ENCODE data around the gene TP53TG3B.
"Not testable (repeated sequence)": the region's sequence is repeated elsewhere in the genome, so short reads cannot be mapped to it uniquely, and the experiment has no call there.

DNA sequence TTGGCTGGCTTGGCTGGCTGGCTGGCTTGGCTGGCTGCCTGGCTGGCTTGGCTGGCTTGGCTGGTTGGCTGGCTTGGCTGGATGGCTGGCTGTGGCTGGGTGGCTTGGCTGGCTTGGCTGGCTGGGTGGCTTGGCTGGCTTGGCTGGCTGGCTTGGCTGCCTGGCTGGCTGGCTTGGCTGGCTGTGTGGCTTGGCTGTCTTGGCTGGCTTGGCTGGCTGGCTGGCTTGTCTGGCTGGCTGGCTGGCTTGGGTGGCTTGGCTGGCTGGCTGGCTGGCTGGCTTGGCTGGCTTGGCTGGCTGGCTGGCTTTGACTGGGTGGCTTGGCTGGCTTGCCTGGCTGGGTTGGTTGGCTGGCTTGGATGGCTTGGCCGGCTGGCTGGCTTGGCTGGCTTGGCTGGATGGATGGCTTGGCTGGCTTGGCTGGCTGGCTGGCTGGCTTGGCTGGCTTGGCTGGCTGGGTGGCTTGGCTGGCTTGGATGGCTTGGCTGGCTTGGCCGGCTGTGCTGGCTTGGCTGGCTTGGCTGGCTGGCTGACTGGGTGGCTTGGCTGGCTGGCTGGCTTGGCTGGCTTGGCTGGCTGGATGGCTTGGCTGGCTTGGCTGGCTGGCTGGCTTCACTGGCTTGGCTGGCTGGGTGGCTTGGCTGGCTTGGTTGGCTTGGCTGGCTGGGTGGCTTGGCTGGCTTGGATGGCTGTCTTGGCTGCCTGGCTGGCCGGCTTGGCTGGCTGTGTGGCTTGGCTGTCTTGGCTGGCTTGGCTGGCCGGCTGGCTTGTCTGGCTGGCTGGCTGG is 24.2 kb upstream of the TP53TG3B start:
- not testable (repeated sequence) for TF ChIP-seq CREB1 (CRISPR knock-in tag; IDR thresholded peaks at IDR 0.05); NR1H2 (CRISPR knock-in tag; IDR thresholded peaks at IDR 0.05); NR2C2 (CRISPR knock-in tag; IDR thresholded peaks at IDR 0.05); GABPB1 (CRISPR knock-in tag; IDR thresholded peaks at IDR 0.05); MYBL2 (CRISPR knock-in tag; IDR thresholded peaks at IDR 0.05); IRF2 (CRISPR knock-in tag; IDR thresholded peaks at IDR 0.05; ENCODE audit: borderline replicate concordance, low read depth); ZNF423 (CRISPR knock-in tag; IDR thresholded peaks at IDR 0.05); MXD4 (CRISPR knock-in tag; IDR thresholded peaks at IDR 0.05; ENCODE audit: borderline replicate concordance)
- TF ChIP-seq, protein P1, sequence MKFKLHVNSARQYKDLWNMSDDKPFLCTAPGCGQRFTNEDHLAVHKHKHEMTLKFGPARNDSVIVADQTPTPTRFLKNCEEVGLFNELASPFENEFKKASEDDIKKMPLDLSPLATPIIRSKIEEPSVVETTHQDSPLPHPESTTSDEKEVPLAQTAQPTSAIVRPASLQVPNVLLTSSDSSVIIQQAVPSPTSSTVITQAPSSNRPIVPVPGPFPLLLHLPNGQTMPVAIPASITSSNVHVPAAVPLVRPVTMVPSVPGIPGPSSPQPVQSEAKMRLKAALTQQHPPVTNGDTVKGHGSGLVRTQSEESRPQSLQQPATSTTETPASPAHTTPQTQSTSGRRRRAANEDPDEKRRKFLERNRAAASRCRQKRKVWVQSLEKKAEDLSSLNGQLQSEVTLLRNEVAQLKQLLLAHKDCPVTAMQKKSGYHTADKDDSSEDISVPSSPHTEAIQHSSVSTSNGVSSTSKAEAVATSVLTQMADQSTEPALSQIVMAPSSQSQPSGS (CRISPR knock-in tag; IDR thresholded peaks at IDR 0.05; ENCODE audit: borderline replicate concordance, low read depth), result not testable (repeated sequence)
- TF ChIP-seq, protein P2, sequence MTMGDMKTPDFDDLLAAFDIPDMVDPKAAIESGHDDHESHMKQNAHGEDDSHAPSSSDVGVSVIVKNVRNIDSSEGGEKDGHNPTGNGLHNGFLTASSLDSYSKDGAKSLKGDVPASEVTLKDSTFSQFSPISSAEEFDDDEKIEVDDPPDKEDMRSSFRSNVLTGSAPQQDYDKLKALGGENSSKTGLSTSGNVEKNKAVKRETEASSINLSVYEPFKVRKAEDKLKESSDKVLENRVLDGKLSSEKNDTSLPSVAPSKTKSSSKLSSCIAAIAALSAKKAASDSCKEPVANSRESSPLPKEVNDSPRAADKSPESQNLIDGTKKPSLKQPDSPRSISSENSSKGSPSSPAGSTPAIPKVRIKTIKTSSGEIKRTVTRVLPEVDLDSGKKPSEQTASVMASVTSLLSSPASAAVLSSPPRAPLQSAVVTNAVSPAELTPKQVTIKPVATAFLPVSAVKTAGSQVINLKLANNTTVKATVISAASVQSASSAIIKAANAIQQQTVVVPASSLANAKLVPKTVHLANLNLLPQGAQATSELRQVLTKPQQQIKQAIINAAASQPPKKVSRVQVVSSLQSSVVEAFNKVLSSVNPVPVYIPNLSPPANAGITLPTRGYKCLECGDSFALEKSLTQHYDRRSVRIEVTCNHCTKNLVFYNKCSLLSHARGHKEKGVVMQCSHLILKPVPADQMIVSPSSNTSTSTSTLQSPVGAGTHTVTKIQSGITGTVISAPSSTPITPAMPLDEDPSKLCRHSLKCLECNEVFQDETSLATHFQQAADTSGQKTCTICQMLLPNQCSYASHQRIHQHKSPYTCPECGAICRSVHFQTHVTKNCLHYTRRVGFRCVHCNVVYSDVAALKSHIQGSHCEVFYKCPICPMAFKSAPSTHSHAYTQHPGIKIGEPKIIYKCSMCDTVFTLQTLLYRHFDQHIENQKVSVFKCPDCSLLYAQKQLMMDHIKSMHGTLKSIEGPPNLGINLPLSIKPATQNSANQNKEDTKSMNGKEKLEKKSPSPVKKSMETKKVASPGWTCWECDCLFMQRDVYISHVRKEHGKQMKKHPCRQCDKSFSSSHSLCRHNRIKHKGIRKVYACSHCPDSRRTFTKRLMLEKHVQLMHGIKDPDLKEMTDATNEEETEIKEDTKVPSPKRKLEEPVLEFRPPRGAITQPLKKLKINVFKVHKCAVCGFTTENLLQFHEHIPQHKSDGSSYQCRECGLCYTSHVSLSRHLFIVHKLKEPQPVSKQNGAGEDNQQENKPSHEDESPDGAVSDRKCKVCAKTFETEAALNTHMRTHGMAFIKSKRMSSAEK (CRISPR knock-in tag; IDR thresholded peaks at IDR 0.05; ENCODE audit: borderline replicate concordance), result not testable (repeated sequence)
- TF ChIP-seq, protein P3, sequence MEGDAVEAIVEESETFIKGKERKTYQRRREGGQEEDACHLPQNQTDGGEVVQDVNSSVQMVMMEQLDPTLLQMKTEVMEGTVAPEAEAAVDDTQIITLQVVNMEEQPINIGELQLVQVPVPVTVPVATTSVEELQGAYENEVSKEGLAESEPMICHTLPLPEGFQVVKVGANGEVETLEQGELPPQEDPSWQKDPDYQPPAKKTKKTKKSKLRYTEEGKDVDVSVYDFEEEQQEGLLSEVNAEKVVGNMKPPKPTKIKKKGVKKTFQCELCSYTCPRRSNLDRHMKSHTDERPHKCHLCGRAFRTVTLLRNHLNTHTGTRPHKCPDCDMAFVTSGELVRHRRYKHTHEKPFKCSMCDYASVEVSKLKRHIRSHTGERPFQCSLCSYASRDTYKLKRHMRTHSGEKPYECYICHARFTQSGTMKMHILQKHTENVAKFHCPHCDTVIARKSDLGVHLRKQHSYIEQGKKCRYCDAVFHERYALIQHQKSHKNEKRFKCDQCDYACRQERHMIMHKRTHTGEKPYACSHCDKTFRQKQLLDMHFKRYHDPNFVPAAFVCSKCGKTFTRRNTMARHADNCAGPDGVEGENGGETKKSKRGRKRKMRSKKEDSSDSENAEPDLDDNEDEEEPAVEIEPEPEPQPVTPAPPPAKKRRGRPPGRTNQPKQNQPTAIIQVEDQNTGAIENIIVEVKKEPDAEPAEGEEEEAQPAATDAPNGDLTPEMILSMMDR (IDR thresholded peaks at IDR 0.05), result not testable (repeated sequence)
- TF ChIP-seq, protein P4, sequence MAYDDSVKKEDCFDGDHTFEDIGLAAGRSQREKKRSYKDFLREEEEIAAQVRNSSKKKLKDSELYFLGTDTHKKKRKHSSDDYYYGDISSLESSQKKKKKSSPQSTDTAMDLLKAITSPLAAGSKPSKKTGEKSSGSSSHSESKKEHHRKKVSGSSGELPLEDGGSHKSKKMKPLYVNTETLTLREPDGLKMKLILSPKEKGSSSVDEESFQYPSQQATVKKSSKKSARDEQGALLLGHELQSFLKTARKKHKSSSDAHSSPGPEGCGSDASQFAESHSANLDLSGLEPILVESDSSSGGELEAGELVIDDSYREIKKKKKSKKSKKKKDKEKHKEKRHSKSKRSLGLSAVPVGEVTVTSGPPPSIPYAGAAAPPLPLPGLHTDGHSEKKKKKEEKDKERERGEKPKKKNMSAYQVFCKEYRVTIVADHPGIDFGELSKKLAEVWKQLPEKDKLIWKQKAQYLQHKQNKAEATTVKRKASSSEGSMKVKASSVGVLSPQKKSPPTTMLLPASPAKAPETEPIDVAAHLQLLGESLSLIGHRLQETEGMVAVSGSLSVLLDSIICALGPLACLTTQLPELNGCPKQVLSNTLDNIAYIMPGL (CRISPR knock-in tag; IDR thresholded peaks at IDR 0.05), result not testable (repeated sequence)
- TF ChIP-seq, protein P5, sequence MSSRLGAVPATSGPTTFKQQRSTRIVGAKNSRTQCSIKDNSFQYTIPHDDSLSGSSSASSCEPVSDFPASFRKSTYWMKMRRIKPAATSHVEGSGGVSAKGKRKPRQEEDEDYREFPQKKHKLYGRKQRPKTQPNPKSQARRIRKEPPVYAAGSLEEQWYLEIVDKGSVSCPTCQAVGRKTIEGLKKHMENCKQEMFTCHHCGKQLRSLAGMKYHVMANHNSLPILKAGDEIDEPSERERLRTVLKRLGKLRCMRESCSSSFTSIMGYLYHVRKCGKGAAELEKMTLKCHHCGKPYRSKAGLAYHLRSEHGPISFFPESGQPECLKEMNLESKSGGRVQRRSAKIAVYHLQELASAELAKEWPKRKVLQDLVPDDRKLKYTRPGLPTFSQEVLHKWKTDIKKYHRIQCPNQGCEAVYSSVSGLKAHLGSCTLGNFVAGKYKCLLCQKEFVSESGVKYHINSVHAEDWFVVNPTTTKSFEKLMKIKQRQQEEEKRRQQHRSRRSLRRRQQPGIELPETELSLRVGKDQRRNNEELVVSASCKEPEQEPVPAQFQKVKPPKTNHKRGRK (CRISPR knock-in tag; IDR thresholded peaks at IDR 0.05; ENCODE audit: borderline replicate concordance), result not testable (repeated sequence)
- TF ChIP-seq, protein P6, sequence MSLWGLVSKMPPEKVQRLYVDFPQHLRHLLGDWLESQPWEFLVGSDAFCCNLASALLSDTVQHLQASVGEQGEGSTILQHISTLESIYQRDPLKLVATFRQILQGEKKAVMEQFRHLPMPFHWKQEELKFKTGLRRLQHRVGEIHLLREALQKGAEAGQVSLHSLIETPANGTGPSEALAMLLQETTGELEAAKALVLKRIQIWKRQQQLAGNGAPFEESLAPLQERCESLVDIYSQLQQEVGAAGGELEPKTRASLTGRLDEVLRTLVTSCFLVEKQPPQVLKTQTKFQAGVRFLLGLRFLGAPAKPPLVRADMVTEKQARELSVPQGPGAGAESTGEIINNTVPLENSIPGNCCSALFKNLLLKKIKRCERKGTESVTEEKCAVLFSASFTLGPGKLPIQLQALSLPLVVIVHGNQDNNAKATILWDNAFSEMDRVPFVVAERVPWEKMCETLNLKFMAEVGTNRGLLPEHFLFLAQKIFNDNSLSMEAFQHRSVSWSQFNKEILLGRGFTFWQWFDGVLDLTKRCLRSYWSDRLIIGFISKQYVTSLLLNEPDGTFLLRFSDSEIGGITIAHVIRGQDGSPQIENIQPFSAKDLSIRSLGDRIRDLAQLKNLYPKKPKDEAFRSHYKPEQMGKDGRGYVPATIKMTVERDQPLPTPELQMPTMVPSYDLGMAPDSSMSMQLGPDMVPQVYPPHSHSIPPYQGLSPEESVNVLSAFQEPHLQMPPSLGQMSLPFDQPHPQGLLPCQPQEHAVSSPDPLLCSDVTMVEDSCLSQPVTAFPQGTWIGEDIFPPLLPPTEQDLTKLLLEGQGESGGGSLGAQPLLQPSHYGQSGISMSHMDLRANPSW (CRISPR knock-in tag; conservative IDR thresholded peaks at IDR 0.05; ENCODE audit: low read depth), result not testable (repeated sequence)

Measured in WTC11 (cell line).